Stomach (tissue), 9 donors: ENCODE results near the gene WTAP. TPM values are rescaled to one million over a fixed set of nuclear protein-coding genes. Genes with fewer than 3 reads are reported as not detected.
"Not testable (repeated sequence)": the region's sequence is repeated elsewhere in the genome, so short reads cannot be mapped to it uniquely, and the experiment has no call there.

Experiments
- DNase-seq, 2 donors: peaks; one replicate each; pipeline versions ENCODE4 v3.0.0 to v3.0.0-alpha.2; 2013 to 2019
- H3K27ac ChIP-seq, 5 donors: fragments of 200-600 bp in 4 of 5; sonication (generic) in 4 of 5; one replicate each; pipeline ENCODE4 v1.5.1; 2013 to 2019; ENCODE audit warnings: mild to moderate bottlenecking in 1 of 5, moderate library complexity in 1 of 5
- H3K27me3 ChIP-seq, 3 donors: fragments of 200-600 bp; sonication (generic); one replicate each; pipeline ENCODE4 v1.5.1; 2017 to 2019; ENCODE audit warnings: mixed run types in 1 of 3
- H3K36me3 ChIP-seq, 4 donors: fragments of 200-600 bp; sonication (generic); 1 replicate in 3 of 4; 2 replicates in 1 of 4; pipeline ENCODE4 v1.5.1; 2016 to 2019
- H3K4me1 ChIP-seq, 4 donors: fragments of 200-600 bp; sonication (generic); one replicate each; pipeline ENCODE4 v1.5.1; 2016 to 2019
- H3K4me3 ChIP-seq, 4 donors: fragments of 200-600 bp; sonication (generic) in 3 of 4; one replicate each; pipeline ENCODE4 v1.5.1; 2016 to 2019; ENCODE audit warnings: mild to moderate bottlenecking in 1 of 4
- H3K9me3 ChIP-seq, 4 donors: fragments of 200-600 bp; sonication (generic); one replicate each; pipeline ENCODE4 v1.5.1; 2016 to 2019
- CTCF ChIP-seq, 7 experiments: fragments of 450-650 bp in 4 of 7; fragments of 200-600 bp in 3 of 7; sonication (generic) in 3 of 7; IDR thresholded peaks; one replicate each; pipeline ENCODE4 v1.5.1; 2016 to 2019; ENCODE audit warnings: antibody characterized with exemption in 7 of 7, control low read depth in 2 of 7, mild to moderate bottlenecking in 1 of 7
- EP300 ChIP-seq: sonication (generic); formaldehyde crosslinking; IDR thresholded peaks from one replicate; pipeline ENCODE4 v1.6.1; 2017; ENCODE audit warnings: antibody characterized with exemption
- POLR2A ChIP-seq, 4 donors: fragments of 450-650 bp; IDR thresholded peaks; one replicate each; pipeline ENCODE4 v1.6.1; 2016; ENCODE audit warnings: antibody characterized with exemption in 4 of 4, control low read depth in 2 of 4, mild to moderate bottlenecking in 1 of 4, moderate library complexity in 1 of 4
- POLR2AphosphoS5 ChIP-seq, 3 donors: sonication (generic); formaldehyde crosslinking; IDR thresholded peaks; one replicate each; pipeline ENCODE4 v1.6.1; 2016; ENCODE audit warnings: antibody characterized with exemption in 3 of 3
- WGBS, 5 donors: extraction: QIAGEN DNeasy Blood & Tissue Kit in 3 of 5; methylation state at CpG; one replicate each; pipeline versions ENCODE4 v1.1.5 to v1.1.7; 2013 to 2018; 5-methylcytosine and 5-hydroxymethylcytosine counted together
- intact Hi-C: fragments of 100-400 bp; cut with DNase I; formaldehyde crosslinking; loops from one replicate; pipeline ENCODE4 v1.15.1; 2023; ENCODE audit warnings: low total_unique reads
- polyA plus RNA-seq, 3 donors: library from polyadenylated mRNA; stranded (reverse); fragments of 200-250 nt; gene quantifications; one replicate each; pipeline ENCODE4 v1.2.3, GENCODE V29; 2013
- total RNA-seq, 5 donors: library from RNA; depleted of rRNA; stranded (reverse); fragments of >200 nt; gene quantifications; one replicate each; pipeline versions ENCODE4 v1.1.0 to v1.2.3, GENCODE V29; 2014 to 2016
- donor health status: healthy with polysubstance abuse.
- donor health status: Bipolar disorder and iron deficiency.
- donor health status: healthy.

Gene WTAP
- total and polyA plus RNA-seq, 8 donors = 35.0 to 125 (median 78.6) TPM

- TF ChIP-seq EP300 (peak; percentile 72), CTCF (IDR thresholded peaks at IDR 0.05) (no peak), POLR2A (IDR thresholded peaks at IDR 0.05) (no peak), POLR2AphosphoS5 (IDR thresholded peaks at IDR 0.05) (peak; percentile 71 to 95 (median 94))
- peak overlapping the region in 4 of 5 donors; percentile 75 to 90 (median 84) for H3K27ac ChIP-seq
- peak in 1 of 2 donors; percentile 39 for DNase-seq
- WGBS, 5 donors = 45 to 73% (median 55%) methylated on average over 5 of the region's 5 CpGs
- peak overlapping the region in 1 of 4 donors; percentile 10 for H3K4me3 ChIP-seq
- H3K36me3 ChIP-seq = no peaks in the 10 kb centered on the region
- H3K9me3 ChIP-seq = no peaks in the 10 kb centered on the region
- peaks cover 8 to 61% (median 30%) of the 10 kb centered on the region in 4 donors for H3K4me1 ChIP-seq
- intact Hi-C loops = no loop called here
- H3K27me3 ChIP-seq = no peaks in the 10 kb centered on the region
Observed at GRCh38 chr6:159716247-159717096, 10.8 kb upstream of the WTAP start.

- H3K9me3 ChIP-seq = no peaks in the 10 kb centered on the region
- no peak overlapping the region for H3K4me3 ChIP-seq
- peaks cover 8 to 52% (median 30%) of the 10 kb centered on the region in 4 donors for H3K4me1 ChIP-seq
- intact Hi-C loops = no loop called here
- 44 to 71% (median 67%) methylated on average over 3 of the region's 3 CpGs for WGBS, 5 donors
- peaks cover 0 to 6% (median 0%) of the 10 kb centered on the region in 4 donors for H3K36me3 ChIP-seq
- H3K27me3 ChIP-seq = no peaks in the 10 kb centered on the region
- no peak for DNase-seq
- H3K27ac ChIP-seq = peak overlapping the region in 1 of 5 donors; percentile 5
- no peak for TF ChIP-seq POLR2AphosphoS5 (IDR thresholded peaks at IDR 0.05)
Observed at GRCh38 chr6:159718634-159719033, 8.7 kb upstream of the WTAP start.

- no peaks in the 10 kb centered on the region for H3K27me3 ChIP-seq
- intact Hi-C loops = no loop called here
- H3K36me3 ChIP-seq = peaks cover 0 to 6% (median 0%) of the 10 kb centered on the region in 4 donors
- DNase-seq = no peak
- H3K4me3 ChIP-seq = no peak overlapping the region
- 95 to 98% (median 97%) methylated on average over 7 of the region's 7 CpGs for WGBS, 5 donors
- no peak overlapping the region for H3K27ac ChIP-seq
- no peak for TF ChIP-seq POLR2A (IDR thresholded peaks at IDR 0.05)
- no peak for TF ChIP-seq POLR2AphosphoS5 (IDR thresholded peaks at IDR 0.05)
- no peak for TF ChIP-seq CTCF (IDR thresholded peaks at IDR 0.05)
- TF ChIP-seq EP300 = no peak
- no peaks in the 10 kb centered on the region for H3K9me3 ChIP-seq
- peaks cover 8 to 51% (median 30%) of the 10 kb centered on the region in 4 donors for H3K4me1 ChIP-seq
Observed at GRCh38 chr6:159719287-159719686, 8.0 kb upstream of the WTAP start.

DNA sequence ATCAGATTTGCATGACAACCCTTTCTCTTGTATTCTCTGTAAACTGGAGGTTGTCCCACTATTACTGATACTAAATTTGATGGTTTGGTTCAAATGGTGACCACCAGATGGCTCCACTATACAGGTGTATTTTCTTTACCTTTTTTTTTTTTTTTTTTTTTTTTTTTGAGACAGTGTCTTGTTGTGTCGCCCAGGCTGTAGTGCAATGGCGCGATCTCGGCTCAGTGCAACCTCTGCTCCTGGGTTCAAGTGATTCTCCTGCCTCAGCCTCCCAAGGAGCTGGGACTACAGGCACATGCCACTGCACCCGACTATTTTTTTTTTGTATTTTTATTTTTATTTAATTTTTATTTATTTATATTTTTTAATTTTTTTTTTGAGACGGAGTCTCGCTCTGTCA is 6.6 kb upstream of the WTAP start:
- WGBS, 5 donors = 44 to 70% (median 62%) methylated on average over 7 of the region's 7 CpGs
- TF ChIP-seq POLR2A (IDR thresholded peaks at IDR 0.05) (no peak), POLR2AphosphoS5 (IDR thresholded peaks at IDR 0.05) (no peak), CTCF (IDR thresholded peaks at IDR 0.05) (peak in 4 of 7 experiments; percentile 13 to 47 (median 27)), EP300 (no peak)

GRCh38 chr6:159721981-159722380 is 5.3 kb upstream of the WTAP start:
- 95 to 100% (median 96%) methylated on average over 3 of the region's 3 CpGs for WGBS, 5 donors
- intact Hi-C loops, H3K27ac ChIP-seq, H3K9me3 ChIP-seq, H3K36me3 ChIP-seq, H3K27me3 ChIP-seq, DNase-seq, H3K4me3 ChIP-seq: not testable (repeated sequence)
- H3K4me1 ChIP-seq = peaks cover 0 to 45% (median 23%) of the 10 kb centered on the region in 4 donors

More for the DNA sequence above, 6.6 kb upstream of the WTAP start:
- peak in 1 of 2 donors; percentile 79 for DNase-seq
- no peaks in the 10 kb centered on the region for H3K27me3 ChIP-seq
- H3K9me3 ChIP-seq = no peaks in the 10 kb centered on the region
- intact Hi-C loops = no loop called here
- no peak overlapping the region for H3K4me3 ChIP-seq
- peaks cover 9 to 52% (median 28%) of the 10 kb centered on the region in 4 donors for H3K4me1 ChIP-seq
- H3K27ac ChIP-seq = no peak overlapping the region
- H3K36me3 ChIP-seq = peaks cover 0 to 6% (median 0%) of the 10 kb centered on the region in 4 donors
